ENCODE results near the gene RASA3.
A peak's percentile ranks its signal among the peaks of the same experiment; 100 is the strongest.
"Not testable (repeated sequence)": the region's sequence is repeated elsewhere in the genome, so short reads cannot be mapped to it uniquely, and the experiment has no call there.

RASA3 gene

GRCh38 chr13:114122127-114122511, 10.3 kb downstream of the RASA3 start:
- DNase-seq (ENCODE audit: extremely low read depth, low read depth) = no peak
- no peak for TF ChIP-seq CTCF (IDR thresholded peaks at IDR 0.05; ENCODE audit: low read depth, low read length)

- TF ChIP-seq CTCF (IDR thresholded peaks at IDR 0.05; ENCODE audit: low read depth, low read length) = no peak
- no peak for DNase-seq (ENCODE audit: extremely low read depth, low read depth)
Observed at GRCh38 chr13:114121496-114122126, 10.8 kb downstream of the RASA3 start.

- TF ChIP-seq CTCF (IDR thresholded peaks at IDR 0.05; ENCODE audit: low read depth, low read length) = no peak
- no peak for DNase-seq (ENCODE audit: extremely low read depth, low read depth)
Observed at GRCh38 chr13:114121031-114121430, 11.4 kb downstream of the RASA3 start.

DNA sequence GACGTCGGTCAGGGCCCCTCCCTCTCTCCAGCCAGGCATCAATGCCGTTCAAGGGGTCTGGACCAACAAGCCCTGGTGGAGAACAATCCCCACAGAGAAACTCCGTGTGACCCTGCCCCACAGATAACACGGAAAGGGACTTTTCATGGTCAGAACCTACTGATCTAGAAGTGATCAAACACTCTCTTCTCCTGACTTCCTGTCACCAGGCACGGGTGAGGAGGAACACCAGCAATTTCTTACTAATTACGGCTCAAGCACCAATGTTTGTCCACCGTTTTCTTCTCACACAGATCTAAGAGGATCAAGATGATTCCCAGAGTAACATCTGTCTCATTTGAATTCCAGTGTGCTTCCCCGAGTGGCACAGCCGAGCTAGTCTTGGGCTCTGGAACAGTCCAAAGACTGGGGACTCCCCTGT, 11.8 kb downstream of the RASA3 start:
- TF ChIP-seq CTCF (IDR thresholded peaks at IDR 0.05; ENCODE audit: low read depth, low read length) = no peak
- no peak for DNase-seq (ENCODE audit: extremely low read depth, low read depth)

DNA sequence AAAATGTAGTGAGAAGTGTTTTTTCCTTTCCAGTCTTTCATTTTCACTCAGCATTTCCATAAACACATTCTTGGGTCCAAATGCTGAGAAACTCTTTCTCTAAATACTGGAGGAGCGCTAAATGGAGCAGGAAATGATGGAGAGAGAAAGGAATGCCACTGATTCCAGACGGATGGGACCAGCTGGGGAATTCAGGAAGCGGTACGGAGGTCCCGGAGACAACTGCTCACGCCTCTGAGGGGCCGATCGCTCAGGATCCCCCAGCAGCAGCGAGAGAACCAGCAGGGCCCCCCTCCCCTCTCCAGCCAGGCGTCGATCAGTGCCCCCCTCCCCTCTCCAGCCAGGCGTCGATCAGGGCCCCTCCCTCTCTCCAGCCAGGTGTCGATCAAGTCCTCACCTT, 13.2 kb downstream of the RASA3 start:
- no peak for TF ChIP-seq CTCF (IDR thresholded peaks at IDR 0.05; ENCODE audit: low read depth, low read length)
- peak; percentile 65 for DNase-seq (ENCODE audit: extremely low read depth, low read depth)

DNA sequence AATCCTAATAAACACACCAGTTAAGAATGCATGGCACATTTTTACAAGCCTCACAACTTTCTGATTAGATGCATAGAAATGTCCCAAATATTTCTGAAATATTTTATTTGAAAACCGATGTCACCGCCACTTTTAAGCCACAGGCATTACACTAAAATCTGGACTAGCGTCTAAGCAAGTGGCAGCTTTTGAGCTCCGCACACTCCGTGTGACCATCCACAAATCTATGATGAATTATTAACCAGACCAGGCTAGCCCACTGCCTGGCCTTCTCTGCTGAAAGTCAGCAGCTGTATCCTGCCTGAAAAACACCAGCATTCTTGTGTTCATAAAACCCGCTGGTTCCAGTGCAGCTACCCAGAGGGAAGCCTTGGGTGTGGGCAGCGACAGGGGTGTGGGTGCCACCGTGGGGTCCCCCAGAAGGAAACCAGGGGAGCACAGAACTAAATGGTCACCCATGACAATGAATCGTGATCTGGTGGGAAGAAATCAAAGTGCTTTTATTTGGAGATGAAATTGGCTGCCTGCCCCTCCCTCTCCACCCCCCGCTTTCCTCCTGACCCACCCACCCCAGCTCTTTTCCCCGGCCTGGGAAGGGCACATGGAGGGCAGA, 13.8 kb downstream of the RASA3 start:
- no peak for DNase-seq (ENCODE audit: extremely low read depth, low read depth)
- TF ChIP-seq CTCF (IDR thresholded peaks at IDR 0.05; ENCODE audit: low read depth, low read length) = no peak

- DNase-seq (ENCODE audit: extremely low read depth, low read depth) = no peak
- no peak for TF ChIP-seq CTCF (IDR thresholded peaks at IDR 0.05; ENCODE audit: low read depth, low read length)
Observed at GRCh38 chr13:114118086-114118485, 14.3 kb downstream of the RASA3 start.

DNA sequence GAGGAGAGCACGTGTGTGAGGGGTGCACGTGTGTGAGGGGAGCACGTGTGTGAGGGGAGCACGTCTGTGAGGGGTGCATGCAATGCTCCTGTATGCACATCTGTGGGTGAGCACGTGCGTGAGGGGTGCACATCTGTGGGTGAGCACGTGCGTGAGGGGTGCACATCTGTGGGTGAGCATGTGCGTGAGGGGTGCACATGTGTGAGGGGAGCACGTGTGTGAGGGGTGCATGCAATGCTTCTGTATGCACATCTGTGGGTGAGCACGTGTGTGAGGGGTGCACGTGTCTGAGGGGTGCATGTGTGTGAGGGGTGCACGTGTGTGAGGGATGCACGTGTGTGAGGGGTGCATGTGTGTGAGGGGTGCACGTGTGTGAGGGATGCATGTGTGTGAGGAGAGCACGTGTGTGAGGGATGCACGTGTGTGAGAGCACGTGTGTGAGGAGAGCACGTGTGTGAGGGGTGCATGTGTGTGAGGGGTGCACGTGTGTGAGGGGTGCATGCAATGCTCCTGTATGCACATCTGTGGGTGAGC, 15.0 kb downstream of the RASA3 start:
- DNase-seq (ENCODE audit: extremely low read depth, low read depth) = not testable (repeated sequence)

Measured in AG09319 (cell line).